Activated CD4-positive, alpha-beta T cell treated with anti-CD3 and anti-CD28 coated beads, Interleukin-2, amount 50 U/mL, for 48 hours (primary cell): ENCODE measurements around the gene ZNF483.
"Not testable (repeated sequence)": the region's sequence is repeated elsewhere in the genome, so short reads cannot be mapped to it uniquely, and the experiment has no call there.

ENCODE experiments used
- DNase-seq, 2 experiments: peaks; one replicate each; pipeline ENCODE4 v3.0.0-alpha.2; 2020

The ZNF483 gene

DNA sequence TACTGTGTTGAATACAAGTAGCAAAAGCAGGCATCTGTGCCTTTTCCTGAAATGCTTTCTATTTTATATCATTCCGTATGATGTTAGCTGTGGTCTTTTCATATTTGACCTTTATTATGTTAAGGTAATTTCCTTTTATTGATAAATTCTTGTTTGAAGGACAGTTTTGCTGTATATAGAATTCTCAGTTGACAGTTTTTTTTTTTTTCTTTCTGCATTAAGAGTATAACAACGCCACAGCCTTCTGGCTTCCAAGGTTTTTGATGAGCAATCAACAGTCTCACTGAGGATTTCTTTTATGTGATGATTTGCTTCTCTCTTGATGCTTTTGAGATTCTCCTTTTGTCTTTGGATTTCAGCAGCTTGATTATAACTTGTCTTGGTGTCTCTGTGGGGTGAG is 23.6 kb downstream of the ZNF483 start:
- DNase-seq: no peak

DNA sequence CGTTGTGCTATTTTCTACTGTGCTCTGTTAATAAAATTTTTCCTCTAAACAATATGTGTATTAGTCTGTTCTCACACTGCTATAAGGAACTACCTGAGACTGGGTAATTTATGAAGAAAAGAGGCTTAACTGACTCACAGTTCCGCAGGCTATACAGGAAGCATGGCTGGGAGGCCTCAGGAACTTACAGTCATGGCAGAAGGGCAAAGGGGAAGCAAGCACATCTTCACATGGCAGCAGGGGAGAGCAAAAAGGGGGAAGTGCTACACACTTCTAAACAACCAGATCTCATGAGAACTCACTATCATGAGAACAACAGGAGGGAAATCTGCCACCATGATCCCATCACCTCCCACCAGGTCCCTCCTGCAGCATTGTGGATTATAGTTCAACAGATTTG is 30.4 kb downstream of the ZNF483 start:
- DNase-seq: not testable (repeated sequence)

GRCh38 chr9:111559000-111559610 is 34.1 kb downstream of the ZNF483 start:
- no peak for DNase-seq

GRCh38 chr9:111561165-111561719 is 36.3 kb downstream of the ZNF483 start:
- DNase-seq: no peak

- DNase-seq: no peak
Observed at GRCh38 chr9:111566234-111566633, 41.3 kb downstream of the ZNF483 start.

- DNase-seq: not testable (repeated sequence)
Observed at GRCh38 chr9:111568127-111568526, 43.1 kb downstream of the ZNF483 start.

DNA sequence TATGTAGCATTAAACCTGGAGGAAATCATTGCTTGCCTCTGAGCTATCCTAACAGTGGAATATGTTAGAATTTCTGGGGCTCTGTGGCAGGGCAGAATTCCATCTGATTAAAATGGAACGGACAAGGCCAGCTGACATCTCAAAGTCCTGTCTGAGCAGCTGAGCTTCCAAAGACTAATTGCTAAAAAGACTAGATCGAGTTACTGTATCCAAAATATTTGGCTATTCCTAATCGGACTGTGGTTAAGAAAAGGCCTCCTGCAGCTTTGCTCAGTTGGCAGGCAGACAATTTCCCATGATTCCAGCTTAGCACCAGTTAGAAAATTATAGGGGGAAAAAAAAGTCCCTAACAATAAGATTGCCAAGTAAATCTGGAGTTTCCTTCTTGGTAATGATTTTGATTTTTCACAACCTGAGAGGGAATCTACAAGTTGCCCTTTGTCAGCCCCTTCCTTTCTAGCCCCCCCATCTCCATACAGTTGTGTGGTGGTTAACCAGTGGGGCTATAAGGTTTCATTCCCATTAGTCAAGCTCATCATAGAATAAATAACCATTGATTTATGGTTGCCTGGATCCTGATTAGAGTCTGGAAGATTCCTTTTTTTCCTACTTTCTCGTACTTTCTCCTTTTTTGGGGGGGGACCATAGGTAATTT is 48.1 kb downstream of the ZNF483 start:
- no peak for DNase-seq

GRCh38 chr9:111582888-111583287 is 57.9 kb downstream of the ZNF483 start:
- DNase-seq: no peak

DNA sequence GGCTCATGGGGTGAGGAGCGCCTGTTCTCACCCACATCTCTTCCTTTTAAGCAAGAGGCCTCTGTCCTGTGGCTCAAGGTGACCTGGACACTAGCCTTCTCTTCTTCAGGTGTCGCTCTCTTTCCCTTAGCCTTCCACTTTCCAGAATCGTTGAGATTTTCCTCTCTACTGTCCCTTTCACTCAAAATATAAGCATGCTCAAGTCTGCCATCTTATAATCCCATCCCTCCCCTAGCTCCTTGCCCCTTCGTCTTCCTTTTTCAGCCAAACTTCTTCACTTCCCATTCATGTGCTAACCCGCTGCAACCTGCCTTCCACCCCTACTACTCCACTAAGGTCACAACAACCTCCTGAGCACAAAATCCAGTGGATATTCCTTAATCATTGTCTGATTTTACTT is 61.4 kb downstream of the ZNF483 start:
- no peak for DNase-seq

GRCh38 chr9:111588846-111589245 is 63.9 kb downstream of the ZNF483 start:
- no peak for DNase-seq

DNA sequence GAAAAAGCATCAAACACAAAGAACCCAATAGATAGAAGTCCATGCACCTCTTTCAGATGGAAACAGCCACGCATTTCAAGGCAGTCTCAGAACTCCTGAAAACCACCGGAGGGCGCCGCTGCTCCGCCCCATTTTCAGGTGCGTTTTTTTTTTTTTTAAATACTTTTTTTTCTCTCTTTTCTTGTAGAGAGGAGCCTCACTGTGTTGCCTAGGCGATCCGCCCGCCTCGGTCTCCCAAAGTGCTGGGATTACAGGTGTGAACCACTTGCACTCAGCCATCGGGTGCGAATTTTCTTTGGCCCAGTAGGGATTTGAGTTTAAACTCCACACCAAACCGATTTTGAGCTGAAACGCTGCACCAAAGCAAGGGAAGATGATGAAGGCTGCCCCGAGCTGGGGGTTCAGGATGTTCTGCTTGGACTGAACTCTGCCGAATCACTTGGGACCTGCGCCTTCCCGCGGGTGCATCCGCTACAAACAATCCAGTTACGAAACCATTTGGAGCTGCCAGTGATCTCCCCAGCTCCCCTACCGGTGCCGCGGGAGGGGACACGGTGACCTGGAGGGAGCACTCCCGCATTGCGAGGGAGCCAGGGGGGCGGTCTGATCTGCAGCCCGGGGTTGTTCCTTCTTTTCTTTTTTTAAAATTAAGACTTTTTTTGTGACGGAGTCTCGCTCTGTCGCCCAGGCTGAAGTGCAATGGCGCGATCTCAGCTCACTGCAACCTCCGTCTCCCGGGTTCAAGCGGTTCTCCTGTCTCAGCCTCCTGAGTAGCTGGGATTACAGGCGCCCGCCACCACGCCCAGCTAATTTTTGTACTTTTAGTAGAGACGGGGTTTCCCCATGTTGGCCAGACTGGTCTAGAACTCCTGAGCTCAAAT is 73.1 kb downstream of the ZNF483 start:
- DNase-seq: peak; percentile 59 to 66

DNA sequence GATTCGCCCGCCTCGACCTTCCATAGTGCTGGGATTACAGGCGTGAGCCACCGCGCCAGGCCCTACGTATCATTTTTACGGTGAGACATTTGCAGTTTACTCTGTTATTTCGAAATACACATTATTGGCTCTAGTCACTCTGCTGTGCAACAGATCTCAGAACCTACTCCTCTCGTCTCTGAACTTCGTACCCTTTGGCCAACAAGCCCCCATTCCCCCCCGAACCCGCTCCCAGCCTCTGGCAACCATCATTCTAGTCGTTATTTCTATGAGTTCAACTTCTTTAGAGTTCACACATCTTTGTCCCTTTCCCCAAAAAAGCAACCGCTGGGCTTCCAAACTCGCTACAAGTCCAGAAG is 73.7 kb downstream of the ZNF483 start:
- no peak for DNase-seq

DNA sequence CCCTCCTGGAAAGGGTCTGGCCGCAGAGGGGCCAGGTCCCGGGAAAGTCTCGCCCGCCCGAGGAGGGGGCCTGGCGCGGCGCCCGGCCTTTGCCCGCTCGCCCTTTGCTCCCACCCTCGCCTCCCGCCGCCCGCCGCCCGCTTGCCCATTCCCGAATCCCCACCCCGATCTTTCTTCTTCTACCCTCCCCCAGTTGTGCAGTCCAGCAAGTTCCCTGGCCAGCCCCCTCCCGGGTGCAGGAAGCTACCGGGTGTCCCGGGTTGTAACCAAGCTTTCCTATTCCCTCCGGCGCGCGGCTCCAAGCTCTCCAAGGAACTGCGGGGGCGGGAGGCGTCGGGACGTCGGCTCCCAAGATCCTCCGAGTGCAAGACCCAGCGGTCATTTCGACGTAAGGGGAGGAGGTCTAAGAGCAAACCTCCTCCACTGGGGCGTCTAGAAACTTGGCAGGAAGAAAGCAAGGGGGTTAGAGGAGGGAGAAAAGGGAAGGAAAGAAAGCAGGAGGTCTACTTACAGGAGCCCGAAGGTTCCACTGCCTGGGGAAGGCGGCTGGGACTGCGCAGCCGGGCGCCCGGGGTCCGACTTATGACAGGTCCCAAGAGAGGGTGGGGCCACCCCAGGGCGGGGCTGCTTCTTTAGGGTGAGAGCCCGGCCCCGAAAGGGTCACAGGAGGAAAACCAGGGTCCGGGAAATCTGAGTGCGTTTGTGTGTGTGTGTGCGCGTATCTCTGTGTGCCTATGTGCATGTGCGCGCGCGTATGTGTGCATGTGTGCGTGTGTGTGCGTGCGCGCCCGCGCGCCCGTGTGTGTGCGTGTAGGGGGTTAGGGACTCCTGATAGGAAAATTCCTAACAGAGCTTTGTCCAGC is 74.3 kb downstream of the ZNF483 start, which contains the start of gene PTGR1:
TSS of gene PTGR1 (minus strand) at position 556 of the 863 bp plus-strand sequence. CDS start 2,225 bp downstream, outside the sequence.
- peak; percentile 33 to 38 for DNase-seq

DNA sequence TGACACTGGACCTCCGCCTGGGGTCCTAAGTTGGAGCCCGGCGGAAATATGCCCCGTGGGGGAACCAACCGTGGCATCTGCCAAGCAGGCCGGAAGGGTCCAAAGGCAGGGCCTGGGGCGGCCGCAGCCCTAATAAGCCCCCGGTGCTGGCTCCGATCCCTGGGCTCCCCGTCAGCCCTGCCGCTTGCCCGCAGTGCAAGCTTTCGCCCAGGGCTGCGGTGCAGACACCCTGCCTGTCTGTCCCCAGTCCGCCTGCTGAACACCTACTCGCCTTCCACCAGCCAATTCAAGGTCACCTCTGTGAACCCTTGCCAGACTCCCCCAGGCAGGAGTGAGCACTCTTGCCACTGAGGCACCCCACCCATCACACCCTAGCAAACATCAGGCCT is 75.0 kb downstream of the ZNF483 start:
- DNase-seq: no peak

GRCh38 chr9:111601237-111602018 is 76.4 kb downstream of the ZNF483 start:
- DNase-seq: no peak

- DNase-seq: no peak
Observed at GRCh38 chr9:111603041-111603440, 78.1 kb downstream of the ZNF483 start.

- DNase-seq: no peak
Observed at GRCh38 chr9:111604054-111604615, 79.2 kb downstream of the ZNF483 start.

DNA sequence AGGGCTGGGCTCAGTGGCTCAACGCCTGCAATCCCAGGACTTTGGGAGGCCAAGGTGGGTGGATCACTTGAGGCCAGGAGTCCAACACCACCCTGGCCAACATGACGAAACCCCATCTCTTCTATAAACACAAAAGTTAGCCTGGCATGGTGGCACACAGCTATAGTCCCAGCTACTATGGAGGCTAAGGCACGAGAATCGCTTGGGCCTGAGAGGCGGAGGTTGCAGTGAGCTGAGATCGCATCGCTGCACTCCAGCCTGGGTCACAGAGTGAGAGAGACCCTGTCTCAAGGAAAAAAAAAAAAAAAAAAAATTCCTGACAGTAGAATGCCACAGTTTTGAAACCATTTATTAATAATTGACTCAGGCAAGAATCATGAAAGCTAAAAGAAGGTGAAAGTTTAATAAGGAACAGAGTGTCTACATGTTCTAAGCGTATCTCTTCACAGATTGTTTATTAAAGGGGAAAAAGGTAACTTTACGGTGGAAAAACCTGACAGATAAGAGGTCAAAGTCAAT is 80.1 kb downstream of the ZNF483 start:
- no peak for DNase-seq

- DNase-seq: no peak
Observed at GRCh38 chr9:111610149-111610548, 85.2 kb downstream of the ZNF483 start.

DNA sequence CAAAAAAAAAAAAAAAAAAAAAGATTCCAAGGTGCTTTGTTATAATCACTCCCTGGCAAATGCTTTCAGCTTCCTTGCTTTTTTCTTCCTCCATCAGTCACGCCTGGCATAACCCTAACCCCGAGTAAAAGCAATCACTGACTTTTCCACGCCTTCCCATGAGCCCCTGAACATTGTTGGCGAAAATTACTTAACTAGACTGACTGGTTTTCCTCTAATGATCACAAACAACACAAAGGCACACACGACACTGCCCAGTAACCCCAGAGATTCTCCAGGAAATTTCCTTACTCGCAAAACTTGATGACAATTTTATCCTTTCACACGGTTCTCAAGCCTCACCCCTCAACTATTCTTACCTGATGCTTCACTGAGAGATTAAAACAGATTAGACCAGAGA is 85.9 kb downstream of the ZNF483 start:
- DNase-seq: no peak

- no peak for DNase-seq
Observed at GRCh38 chr9:111613436-111614040, 88.6 kb downstream of the ZNF483 start.
